NCI-H187 (cell line): ENCODE data around the gene SGPP2.
"Not testable (repeated sequence)": the region's sequence is repeated elsewhere in the genome, so short reads cannot be mapped to it uniquely, and the experiment has no call there.

ENCODE experiments used
- DNase-seq, 2 experiments: peaks; one replicate each; lab custom pipeline; 2025; lab: John Stamatoyannopoulos, UW

The SGPP2 gene, protein sequence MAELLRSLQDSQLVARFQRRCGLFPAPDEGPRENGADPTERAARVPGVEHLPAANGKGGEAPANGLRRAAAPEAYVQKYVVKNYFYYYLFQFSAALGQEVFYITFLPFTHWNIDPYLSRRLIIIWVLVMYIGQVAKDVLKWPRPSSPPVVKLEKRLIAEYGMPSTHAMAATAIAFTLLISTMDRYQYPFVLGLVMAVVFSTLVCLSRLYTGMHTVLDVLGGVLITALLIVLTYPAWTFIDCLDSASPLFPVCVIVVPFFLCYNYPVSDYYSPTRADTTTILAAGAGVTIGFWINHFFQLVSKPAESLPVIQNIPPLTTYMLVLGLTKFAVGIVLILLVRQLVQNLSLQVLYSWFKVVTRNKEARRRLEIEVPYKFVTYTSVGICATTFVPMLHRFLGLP

DNA sequence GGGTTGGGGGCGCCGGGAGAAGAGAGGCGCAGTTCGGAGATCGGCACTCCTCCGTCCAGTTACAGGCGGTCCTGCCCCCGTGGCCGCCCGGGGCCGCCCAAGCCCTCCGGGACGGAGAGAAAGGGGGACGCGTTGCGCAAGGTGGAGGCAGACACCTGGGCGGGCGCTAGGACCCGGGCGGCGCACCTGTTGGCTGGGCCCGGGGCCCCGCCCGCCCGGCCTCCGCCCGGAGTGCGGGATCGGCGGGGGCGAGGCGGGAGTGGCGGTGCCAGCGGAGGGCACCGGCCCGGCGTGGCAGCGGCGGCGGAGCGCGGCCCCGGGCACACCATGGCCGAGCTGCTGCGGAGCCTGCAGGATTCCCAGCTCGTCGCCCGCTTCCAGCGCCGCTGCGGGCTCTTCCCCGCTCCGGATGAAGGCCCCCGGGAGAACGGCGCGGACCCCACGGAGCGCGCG, at the start of gene SGPP2:
Gene SGPP2, plus strand, starts transcription at position 268 of the 453 bp plus-strand sequence. Its CDS starts 60 bp downstream, at position 328.
- peak; percentile 13 to 23 for DNase-seq

DNA sequence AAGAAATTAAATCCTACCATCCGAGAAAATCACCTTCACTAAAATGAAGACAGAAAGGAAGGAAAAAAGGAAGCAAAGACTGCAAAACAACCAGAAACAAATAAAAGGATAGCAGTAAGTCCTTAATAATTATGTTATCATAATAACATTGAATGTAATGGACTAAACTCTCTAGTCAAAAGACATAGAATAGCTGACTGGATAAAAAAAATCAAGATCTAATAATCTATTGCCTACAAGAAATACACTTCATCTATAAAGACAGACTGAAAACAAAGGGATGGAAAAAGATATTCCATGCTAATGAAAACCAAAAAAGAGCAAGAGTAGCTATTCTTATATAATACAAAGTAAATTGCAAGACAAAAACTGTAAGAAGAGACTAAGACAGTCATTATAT, 48.5 kb upstream of the SGPP2 start:
- no peak for DNase-seq

DNA sequence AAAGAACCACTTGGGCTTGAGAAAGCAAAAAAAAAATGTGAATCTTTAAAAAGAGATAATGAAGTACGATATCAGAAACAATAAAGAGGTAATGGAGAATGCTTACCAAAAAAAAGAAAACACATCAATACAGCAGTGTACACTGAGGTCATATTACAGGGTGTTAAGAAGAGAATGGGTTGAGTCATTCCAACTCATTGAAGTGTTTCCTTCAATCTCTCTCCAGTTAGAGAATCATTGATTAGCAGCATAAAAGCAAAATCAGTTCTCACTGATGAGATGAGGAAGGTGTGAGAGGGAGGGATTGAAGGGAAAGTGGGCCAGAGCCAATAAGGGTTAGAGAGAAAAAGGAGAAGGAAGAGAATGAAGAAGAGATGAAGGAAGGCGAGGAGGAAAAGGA, 43.9 kb upstream of the SGPP2 start:
- DNase-seq, result no peak

DNA sequence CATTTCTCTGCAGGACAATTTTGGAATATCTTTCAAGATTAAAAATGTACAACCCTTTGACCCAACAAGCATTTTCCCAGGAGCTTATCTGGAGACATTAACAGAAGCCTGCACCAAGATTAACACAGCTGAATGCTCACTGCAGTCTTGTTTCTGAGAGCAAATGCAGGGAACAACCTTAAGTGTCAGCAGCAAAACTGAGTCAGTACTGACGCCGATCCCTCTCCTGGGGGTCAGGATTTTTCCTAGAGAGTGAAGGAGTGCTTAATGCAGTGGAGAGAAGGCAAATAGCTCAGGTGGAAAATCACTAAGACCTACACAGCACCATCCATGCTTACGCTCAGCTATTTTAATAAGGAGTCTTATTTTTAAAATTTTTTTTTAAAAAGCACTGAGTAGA, 42.8 kb upstream of the SGPP2 start:
- DNase-seq, result no peak

DNA sequence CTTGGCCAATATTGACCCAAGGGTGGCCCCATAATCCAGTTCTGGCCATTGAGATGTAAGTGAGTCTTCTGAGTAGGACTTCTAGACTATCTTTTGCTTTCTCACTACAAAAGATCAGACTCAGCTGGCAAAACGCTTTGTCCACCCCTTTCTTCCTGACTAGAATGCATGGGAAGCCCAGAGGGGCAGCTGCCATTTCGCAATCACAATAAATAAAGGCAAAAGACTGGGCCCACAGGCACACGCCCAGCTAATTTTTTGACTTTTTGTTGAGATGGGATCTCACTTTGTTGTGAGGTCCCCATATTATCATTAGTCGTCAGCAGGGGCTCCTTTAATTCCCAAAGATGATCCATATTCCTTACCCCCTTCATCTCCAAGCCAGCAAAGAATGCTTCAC, 41.1 kb upstream of the SGPP2 start:
- no peak for DNase-seq

DNA sequence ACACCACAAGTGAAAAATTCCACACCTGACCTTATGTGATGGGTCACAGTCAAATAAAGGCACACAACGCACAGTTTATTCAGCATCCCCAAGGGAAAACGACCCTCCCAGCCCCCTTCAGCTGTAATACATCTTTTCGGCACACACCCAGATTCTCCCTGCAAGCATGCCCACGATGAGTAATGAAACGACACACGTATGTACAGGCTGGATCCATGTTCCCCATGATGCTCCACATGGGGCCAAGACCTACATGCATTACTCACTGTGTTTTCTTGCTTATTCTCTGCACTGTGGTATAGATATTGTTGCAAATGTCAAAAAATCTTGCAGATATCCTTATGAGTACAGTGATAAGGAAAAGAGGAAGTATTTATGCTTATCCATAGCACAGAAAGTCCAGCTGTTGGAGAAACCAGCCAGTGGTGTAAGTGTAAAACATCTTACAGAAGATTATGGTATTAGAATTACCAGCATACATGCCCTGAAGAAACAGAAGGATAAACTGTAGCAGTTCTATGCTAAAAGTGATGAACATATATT, 32.5 kb upstream of the SGPP2 start:
- no peak for DNase-seq

DNA sequence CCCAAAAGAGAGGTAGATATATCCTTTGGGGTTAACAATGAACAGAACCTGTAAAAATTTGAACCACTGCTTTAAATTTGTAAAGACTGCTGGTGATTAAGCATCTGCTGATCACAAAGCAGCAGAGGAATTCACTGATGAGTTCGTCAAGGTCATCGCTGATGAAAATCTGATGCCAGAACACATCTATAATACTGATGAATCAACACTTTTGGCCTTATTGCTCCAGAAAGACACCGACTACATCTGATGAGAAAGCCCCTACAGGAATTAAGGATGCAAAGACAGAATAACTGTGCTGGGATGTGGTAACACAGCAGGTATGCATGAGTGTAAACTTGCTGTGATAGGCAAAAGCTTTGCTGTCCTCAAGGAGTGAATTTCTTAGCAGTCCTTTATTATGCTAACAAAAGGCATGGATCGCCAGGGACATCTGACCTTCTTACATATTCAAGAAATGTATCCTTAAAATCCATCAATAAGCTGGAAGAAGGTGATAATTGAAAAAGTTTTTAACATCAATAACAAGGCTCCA, 30.5 kb upstream of the SGPP2 start:
- no peak for DNase-seq

DNA sequence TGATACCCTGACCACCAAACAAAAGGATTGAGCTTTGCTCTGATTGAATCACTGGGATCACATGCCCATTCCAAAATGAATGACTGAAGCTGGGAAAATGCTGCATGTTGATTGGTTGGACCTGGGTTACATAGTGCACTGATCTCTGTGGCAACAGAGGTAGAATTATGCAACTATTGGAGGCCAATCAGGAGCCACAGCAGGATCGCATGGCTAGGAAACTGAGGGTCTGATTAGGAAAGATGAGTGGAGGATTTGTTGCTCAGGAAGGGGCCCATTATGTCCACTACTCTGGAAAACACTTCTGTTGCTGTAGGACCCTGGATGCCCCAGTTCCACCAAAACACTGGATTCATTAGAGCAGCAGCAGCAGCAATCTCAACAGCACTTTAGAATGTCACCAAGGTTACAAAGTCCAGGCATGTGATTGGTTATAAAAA, 25.9 kb upstream of the SGPP2 start:
- peak; percentile 6 to 54 for DNase-seq

DNA sequence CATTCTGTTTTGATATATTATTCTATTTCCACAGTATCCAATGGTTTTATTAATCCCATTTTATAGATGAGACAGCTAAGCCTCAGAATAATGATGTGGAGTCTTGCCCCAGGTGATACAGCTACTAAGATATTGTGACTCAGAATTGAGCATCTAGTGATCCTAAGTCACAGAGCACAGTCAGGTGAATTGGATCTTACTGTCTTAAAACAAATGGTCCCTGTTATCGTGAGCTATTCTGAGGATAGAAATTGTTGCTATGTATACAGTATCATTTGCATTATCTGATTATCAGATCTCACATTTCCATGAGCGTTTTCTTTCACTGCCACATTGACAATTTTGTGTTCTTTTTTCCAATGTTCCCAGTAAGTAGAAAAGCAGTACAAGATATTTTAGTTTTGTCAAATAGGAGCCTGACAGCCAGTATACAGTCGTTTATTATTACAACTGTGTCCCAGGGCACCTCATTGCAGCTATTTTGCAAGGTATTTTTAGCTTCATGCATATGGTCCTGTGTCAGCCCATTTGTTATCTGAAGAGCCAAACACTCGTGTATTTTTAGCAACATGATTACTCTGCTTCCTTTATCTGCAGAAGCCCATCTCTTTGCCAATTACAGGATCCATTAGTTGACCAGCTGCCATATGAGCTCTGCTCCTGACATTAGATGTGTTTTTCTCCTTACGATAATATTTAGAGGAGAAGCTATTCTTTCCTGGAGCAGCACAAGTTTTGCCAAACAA, 25.1 kb upstream of the SGPP2 start:
- DNase-seq, result peak; percentile 25 to 48

DNA sequence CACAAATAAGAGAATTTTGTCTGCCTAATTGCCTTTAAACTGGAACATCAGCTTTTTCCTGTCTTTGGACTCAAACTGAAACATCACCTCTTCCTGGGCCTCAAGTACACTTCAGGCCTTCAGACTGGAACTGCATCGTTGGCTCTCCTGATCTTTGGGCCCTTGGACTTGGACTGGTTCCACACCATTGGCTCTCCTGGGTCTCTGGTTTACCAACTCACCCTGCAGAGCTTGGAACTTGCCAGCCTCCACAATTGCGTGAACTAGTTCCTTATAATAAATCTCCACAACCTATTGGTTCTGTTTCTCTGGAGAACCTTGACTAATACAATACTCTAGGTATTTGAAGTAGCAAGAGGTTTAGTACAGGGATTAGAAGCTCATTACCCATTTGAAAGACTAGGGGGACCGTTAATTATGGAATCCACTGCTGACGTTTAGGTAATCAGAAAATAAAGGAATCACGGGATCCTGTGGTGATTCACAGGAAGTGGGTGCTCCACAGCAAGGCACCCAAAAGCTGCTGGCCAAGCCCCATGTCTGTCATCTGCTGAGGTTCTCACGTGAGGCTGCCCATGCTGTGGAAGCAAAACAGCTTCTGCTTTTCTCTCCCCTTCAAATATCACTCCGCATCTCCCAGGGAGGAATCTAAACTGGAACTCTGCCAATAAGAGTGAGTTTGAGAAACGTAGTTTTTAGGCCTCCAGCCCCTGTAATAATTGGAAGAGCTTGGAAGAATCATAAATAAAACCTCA, 20.0 kb upstream of the SGPP2 start:
- DNase-seq, result no peak

DNA sequence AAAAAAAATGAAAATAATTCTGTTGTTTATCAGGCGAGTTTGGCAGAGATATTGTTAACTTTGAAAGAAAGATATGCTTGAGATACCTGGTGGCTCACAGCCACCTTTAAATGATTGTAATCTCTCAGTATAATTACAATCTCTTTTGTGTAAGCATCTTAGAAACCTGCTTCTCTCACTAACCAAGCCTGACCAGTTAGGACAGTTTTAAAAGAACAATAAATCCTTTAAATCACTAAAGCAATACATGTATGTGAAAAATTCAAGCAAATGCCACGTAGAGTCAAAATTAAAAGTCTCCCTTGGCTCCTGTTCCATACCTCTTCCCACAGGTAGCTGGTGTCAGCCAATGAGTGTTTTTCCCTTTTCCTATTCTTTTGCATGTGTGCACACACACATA, 15.7 kb upstream of the SGPP2 start:
- DNase-seq, result no peak

DNA sequence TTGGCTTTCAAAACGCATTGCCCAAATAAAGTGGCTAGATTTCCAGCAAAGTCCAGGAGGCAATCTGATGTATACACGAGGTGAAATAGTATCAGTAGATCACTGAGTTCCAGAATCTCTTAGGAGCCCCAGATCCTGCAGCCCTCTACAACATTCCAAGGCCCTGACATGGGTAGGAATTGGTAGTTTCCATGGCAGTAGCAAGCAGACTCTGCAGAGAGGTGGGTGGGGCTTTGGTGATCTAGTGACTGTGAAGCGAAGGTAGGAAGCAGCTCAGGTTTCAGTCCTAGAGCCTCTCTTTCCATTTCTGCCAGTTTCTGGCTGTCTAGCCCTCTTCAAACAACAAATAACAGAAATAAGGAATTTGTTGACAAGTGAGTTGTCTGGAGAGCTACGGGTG, 13.8 kb upstream of the SGPP2 start:
- peak in 1 of 2 experiments; percentile 0 for DNase-seq

DNA sequence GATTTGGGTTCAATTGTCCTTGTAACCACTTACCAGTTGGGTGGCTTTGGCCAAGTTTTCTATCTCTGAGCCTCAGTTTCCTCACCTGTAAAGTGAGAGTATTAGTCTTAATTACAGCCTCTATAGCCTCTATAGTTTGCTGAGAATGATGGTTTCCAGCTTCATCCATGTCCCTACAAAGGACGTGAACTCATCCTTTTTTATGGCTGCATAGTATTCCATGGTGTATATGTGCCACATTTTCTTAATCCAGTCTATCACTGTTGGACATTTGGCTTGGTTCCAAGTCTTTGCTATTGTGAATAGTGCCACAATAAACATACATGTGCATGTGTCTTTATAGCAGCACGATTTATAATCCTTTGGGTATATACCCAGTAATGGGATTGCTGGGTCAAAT, 12.0 kb upstream of the SGPP2 start:
- not testable (repeated sequence) for DNase-seq

DNA sequence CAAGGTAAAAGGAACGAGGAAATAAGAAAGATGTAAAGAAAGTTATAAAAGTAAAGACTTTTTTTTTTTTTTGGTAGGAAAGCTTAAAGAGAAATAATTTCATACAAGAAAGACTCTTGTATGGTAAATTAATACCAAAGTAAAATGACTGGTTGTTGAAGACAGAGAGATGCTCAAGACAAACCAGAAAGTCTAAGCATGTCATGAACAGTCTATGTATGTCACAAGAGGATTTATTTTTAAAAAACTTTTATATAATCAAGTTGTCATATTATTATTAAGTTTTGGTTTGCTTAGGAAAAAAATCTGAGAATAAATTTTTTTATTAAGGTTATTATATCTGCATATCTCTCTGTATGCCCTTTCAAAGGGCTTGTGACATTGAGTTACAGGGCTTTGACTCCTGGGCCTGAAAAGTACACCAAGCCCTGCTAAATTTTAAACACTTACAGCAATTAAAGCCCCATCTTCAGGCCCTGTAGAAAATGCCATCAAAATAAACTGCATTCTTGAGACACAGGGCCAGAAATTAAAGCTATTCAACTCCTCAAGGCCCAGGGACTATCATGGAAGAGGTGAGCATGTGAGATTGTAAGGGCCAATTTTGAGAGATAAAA, 10.9 kb upstream of the SGPP2 start:
- no peak for DNase-seq

DNA sequence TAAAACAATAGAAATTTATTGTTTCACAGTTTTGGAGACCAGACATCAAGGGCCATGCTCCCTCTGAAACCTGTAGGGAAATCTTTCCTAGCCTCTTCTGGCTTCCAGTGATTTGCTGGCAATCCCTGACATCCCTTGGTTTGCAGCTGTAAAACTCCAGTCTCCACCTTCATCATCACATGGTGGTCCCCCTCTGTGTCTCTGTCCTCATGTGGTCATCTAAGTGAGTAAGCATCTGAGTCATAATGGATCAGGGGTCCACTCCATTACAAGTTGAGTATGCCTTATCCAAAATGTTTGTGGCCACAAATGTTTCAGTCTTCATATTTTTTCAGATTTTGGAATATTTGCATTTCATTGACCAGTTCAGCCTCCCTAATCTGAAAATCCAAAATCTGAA, 5.6 kb upstream of the SGPP2 start:
- DNase-seq, result no peak

DNA sequence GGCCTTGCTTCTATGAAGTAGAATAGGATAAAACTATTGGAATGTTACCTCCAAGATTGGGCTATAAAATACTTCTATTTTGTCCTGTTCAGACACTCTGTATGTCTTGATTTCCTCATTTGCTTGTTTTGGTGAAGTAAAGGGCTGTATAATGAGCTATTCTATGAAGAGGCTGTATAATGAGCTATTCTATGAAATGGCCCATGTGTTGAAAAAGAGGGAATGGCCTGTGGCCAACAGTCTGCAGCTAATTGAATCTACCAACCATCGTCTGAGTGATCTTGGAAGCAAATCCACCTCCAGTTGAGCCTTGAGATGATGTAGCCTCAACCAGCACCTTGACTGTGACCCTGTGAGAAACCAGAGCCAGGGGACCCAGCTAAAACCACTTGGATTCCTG, 3.8 kb upstream of the SGPP2 start:
- no peak for DNase-seq

DNA sequence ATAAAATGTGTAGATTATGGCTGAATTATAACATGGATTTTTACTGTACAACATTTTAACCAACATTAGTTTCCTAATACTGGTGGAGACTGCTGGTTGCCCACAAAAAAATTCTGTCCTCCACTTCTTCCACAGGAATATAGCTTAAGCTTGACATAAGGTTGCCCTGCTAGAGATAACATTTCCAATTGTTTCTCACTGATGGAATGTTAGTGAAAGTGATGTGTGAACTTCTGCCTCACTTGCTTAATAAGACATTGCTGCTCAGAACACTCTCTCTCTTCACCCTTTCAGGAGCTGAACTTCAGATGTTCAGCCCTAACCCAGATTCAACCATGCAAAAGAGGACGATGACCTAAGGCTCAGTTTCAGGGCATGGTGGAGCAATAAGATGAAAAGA, 2.7 kb upstream of the SGPP2 start:
- no peak for DNase-seq

DNA sequence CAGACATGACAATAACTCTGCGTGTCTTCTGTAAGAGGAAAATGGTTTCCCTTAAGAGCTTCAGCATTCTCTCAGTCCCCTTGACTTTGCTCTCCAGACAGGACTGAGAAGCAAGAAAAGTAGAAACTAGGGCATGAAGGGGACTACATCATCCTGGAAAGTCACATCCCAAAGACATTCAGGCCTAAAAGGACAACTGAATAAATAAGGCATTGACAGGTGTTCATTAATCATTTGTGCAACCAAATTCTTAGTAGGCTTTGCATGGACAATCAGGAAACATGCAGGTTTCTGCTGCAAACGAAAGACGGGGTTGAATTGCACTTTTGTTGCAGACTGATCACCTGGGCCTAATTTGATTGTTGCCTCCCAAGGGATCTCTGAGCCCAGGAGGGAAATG, 1.2 kb upstream of the SGPP2 start:
- no peak for DNase-seq

DNA sequence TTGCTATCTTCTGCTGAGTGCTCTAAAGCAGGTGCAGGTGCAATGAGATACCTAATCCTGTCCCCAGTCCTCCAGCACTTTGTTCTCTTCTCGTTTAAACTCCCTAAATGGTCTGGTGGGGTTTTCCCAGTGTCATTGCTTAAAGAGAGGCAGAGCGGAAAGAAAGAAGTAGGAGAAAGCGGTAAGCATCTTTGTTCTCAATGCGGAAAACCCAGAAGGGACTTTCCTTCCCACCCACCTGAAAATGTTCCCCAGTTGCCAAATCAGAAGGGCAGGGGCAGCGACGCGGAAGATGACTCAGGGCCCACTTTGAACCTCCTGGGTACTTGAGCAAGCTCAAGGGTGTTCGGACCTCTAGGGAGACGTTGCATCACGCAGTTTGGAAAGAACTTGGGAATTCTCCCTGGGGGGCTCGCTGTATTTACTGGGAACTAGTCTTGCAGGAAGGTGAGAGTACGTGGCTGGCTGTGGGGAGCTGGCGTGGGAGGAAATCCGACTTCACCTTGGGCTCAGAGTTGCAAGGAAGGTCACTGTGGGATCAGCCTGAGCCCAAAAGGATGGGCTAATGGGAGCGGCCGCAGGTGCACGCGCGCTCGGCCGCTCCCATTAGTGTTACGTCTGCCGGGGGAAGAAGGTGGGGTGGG, 589 bp upstream of the SGPP2 start:
- peak in 1 of 2 experiments; percentile 20 for DNase-seq

DNA sequence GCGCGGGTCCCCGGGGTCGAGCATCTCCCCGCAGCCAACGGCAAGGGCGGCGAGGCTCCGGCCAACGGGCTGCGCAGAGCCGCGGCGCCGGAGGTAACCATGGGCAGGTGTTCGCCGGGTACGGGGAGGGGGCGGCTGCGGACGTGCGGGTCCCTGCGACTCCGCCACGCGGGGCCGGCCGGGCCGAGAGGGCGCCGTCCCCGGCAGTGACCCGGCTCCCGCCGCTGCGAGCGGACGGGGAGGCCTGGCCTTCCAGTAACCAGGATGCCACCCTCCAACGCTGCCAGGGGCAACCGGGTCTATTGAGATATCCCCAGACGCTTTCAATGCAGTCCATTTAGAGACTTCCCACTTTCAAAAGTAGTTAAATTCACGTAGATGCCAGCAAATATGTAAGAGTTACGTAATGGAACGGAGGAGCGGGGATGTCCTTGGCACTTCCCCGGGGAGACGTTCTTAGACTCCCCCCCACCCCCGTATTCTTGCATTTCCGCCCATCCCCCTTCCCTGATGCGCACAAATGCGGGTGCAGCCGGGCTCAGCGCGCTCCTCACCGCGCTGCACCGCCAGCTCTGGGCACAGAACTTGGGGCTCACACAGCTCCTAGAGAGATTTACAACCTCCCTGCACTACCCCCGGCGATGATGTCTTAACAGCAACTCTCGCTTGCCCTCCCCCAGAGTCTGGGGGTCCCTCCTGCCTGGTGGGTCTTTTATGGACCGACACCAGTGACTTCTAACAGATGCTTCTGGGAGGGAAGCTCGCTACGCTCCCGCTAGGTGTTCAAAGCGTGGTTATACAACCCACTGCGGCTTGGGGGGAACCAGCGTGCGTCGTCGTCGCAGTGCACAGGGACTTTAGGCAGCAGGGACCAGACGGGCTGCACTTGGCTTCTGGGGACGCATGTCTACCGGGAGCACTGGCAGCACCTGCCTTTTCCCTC, 657 bp downstream of the SGPP2 start:
- peak in 1 of 2 experiments; percentile 2 for DNase-seq
